Fibroblast of mammary gland (primary cell): ENCODE results near the gene LSM4.
"Not testable (repeated sequence)": the region's sequence is repeated elsewhere in the genome, so short reads cannot be mapped to it uniquely, and the experiment has no call there.

Experiments used
- DNase-seq: peaks from one replicate; pipeline ENCODE4 v3.0.0-alpha.2; 2010; ENCODE audit warnings: low read depth
- H3K4me3 ChIP-seq: 2 replicates; pipeline ENCODE4 v1.5.1; 2011; ENCODE audit warnings: low read depth, mild to moderate bottlenecking, low read length, moderate library complexity; ENCODE audit not compliant: control insufficient read depth
- CTCF ChIP-seq: conservative IDR thresholded peaks from 2 replicates; pipeline ENCODE4 v1.5.1; 2011; ENCODE audit warnings: low read depth, low read length, inconsistent platforms; ENCODE audit not compliant: control insufficient read depth, insufficient read depth

Gene LSM4

GRCh38 chr19:18349524-18350128 lies 26.8 kb upstream of the LSM4 start:
- no peak overlapping the region for H3K4me3 ChIP-seq
- DNase-seq, result peak; percentile 63
- TF ChIP-seq CTCF, result peak; percentile 94

GRCh38 chr19:18348818-18349339 lies 26.0 kb upstream of the LSM4 start:
- not testable (repeated sequence) for H3K4me3 ChIP-seq, DNase-seq

- TF ChIP-seq CTCF, result no peak
- DNase-seq, result no peak
- H3K4me3 ChIP-seq, result no peak overlapping the region
Measured at GRCh38 chr19:18348171-18348570, 25.3 kb upstream of the LSM4 start.

- DNase-seq, result no peak
- TF ChIP-seq CTCF, result no peak
- no peak overlapping the region for H3K4me3 ChIP-seq
Measured at GRCh38 chr19:18346091-18346490, 23.2 kb upstream of the LSM4 start.

GRCh38 chr19:18345296-18345695 lies 22.4 kb upstream of the LSM4 start:
- TF ChIP-seq CTCF, result no peak
- no peak overlapping the region for H3K4me3 ChIP-seq
- no peak for DNase-seq

GRCh38 chr19:18344582-18344950 lies 21.7 kb upstream of the LSM4 start:
- no peak for DNase-seq
- no peak overlapping the region for H3K4me3 ChIP-seq
- no peak for TF ChIP-seq CTCF

- DNase-seq, result no peak
- H3K4me3 ChIP-seq, result no peak overlapping the region
- no peak for TF ChIP-seq CTCF
Measured at GRCh38 chr19:18342090-18342632, 19.3 kb upstream of the LSM4 start.
